Prostate gland (tissue), 2 donors: ENCODE measurements around the gene NANP.

Source experiments
- CTCF ChIP-seq, 4 experiments: fragments of 200-600 bp in 2 of 4; fragments of 450-650 bp in 2 of 4; sonication (generic) in 2 of 4; IDR thresholded peaks; 1 replicate in 3 of 4; 2 replicates in 1 of 4; pipeline ENCODE4 v1.5.1; 2016 to 2019; ENCODE audit warnings: antibody characterized with exemption in 4 of 4, mild to moderate bottlenecking in 2 of 4, moderate library complexity in 2 of 4
- POLR2A ChIP-seq: fragments of 450-650 bp; IDR thresholded peaks from one replicate; pipeline ENCODE4 v1.6.1; 2016; ENCODE audit warnings: antibody characterized with exemption, mild to moderate bottlenecking
- POLR2AphosphoS5 ChIP-seq: sonication (generic); formaldehyde crosslinking; IDR thresholded peaks from one replicate; pipeline ENCODE4 v1.6.1; 2017; ENCODE audit warnings: antibody characterized with exemption

- no peak for TF ChIP-seq CTCF (IDR thresholded peaks at IDR 0.05)
- no peak for TF ChIP-seq POLR2A
- no peak for TF ChIP-seq POLR2AphosphoS5
These were observed 36.2 kb upstream of the NANP start for GRCh38 chr20:25659999-25660398.
